Measurements from ENCODE around the gene PCBP2. TPM values are rescaled to one million over a fixed set of nuclear protein-coding genes. Genes with fewer than 3 reads are reported as not detected.

PCBP2 gene
- total and polyA plus RNA-seq, 7 donors, result 333 to 661 (median 403) TPM

DNA sequence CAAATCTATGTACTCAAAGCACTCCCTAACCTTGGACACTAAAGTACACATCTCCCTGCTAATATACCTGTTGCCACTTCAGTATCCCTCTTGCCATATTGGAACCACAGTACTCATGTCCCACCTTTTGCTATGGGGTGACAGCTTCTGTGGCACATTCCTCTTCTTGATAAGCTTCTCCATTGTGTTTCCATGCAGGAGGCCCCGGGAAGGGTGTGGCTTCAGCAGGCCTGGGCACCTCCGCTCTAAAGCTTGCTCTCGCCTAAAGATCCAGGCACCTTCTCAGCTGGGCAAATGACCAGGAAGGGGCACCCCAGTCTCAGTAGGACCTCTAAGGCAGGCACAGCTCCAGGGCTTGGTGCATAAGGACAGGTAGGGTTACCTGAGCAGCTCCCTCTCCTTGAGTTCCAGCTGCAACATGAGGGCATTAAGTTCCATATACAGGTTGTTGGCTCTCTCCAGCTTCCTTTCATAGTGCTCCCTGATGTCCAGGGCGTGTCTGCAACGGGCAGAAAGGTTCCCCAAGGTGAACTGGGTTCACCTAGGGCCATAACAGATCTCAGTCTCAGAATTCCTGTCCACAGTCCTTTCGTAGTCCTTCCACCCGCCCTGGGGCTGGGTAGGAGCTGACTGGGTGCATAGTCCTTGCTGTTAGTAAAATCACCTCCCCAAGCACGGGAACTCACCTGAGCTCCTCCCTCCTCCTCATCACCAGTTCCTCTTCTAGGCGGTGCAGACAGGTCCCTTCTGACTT is 31.5 kb downstream of the PCBP2 start:
- WGBS, 2 donors, result 37 to 69% methylated on average over 9 of the region's 9 CpGs
- H3K36me3 ChIP-seq, result peaks cover 12 to 98% (median 53%) of the 10 kb centered on the region in 4 donors
- intact Hi-C loops (cut with DNase I), result no loop called here
- H3K27ac ChIP-seq, result no peak overlapping the region
- H3K27me3 ChIP-seq, result no peaks in the 10 kb centered on the region
- DNase-seq, result peak; percentile 67
- peak in 1 of 4 donors; percentile 41 for TF ChIP-seq POLR2AphosphoS5 (IDR thresholded peaks at IDR 0.05)
- TF ChIP-seq EP300 (IDR thresholded peaks at IDR 0.05), result no peak
- H3K4me3 ChIP-seq, result no peak overlapping the region
- H3K4me1 ChIP-seq, result peaks cover 0 to 8% (median 1%) of the 10 kb centered on the region in 4 donors
- no peaks in the 10 kb centered on the region for H3K9me3 ChIP-seq

DNA sequence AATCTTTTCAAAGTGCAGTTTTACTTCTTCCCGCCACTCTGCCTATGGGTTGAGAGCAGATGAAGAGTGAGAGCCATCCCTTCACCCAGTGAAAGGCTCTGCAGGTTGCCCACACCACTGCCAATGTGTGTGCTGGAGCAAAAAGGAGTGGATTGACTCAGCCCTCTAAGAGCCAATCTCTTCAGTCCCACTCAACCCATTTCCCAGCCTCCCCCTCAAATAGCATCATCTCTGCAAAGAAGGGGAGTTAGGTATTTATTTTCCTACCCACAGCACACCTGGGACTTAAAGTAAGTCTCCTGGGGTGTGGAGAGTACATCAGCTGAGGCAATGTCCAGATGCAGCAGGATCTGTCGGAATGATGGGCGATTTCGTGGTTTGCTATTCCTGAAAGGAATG is 32.1 kb downstream of the PCBP2 start:
- 90 to 95% methylated on average over 4 of the region's 4 CpGs for WGBS, 2 donors
- Histone ChIP-seq H3K36me3 (peaks cover 9 to 92% (median 49%) of the 10 kb centered on the region in 4 donors), H3K4me3 (no peak overlapping the region), H3K4me1 (peaks cover 0 to 6% (median 0%) of the 10 kb centered on the region in 4 donors), H3K27ac (no peak overlapping the region), H3K27me3 (no peaks in the 10 kb centered on the region), H3K9me3 (no peaks in the 10 kb centered on the region)
- TF ChIP-seq POLR2A (IDR thresholded peaks at IDR 0.05) (no peak), EP300 (IDR thresholded peaks at IDR 0.05) (no peak), CTCF (IDR thresholded peaks at IDR 0.05) (no peak), POLR2AphosphoS5 (IDR thresholded peaks at IDR 0.05) (no peak)
- intact Hi-C loops (cut with DNase I), result no loop called here
- DNase-seq, result peak; percentile 7

DNA sequence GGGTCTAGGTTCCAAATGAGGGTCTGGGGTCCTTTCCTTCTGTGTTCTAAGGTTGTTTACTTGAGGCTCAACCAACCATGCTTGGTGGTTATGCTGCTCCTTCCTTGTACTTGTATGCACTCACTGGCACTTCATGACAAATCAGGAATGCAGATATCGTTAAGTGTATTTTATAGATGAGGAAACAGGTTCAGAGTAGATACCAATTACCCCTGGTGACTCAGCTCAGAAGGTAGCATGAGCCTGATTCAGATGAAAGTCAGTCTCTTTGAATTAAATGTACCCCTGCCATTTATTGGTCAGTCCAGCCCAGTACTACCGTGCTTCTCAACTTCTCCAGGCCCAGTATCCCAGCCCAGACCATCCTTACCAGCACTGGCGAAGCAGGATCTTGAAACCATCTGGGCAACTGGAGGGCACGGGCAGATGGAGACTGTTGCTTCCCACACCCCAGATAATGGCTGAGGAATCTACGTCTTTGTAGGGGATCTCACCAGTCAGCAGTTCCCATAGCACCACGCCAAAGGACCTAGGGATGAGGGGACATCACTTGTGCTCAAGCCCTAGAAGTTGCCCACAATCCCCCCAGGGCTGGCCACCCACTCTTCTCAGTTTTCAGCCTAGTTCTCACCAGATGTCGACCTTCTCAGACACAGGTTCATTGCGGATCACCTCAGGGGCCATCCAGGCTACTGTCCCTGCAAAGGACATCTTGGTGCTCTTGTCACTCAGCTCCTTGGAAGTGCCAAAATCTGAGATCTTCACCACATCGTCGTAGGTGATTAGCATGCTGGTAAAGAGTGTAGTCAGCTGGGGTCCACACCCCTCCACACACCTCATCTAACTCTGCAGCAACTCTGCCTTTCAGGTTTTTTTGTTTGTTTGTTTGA is 33.0 kb downstream of the PCBP2 start:
- Histone ChIP-seq H3K27ac (no peak overlapping the region), H3K9me3 (no peaks in the 10 kb centered on the region), H3K36me3 (peaks cover 3 to 82% (median 41%) of the 10 kb centered on the region in 4 donors), H3K27me3 (no peaks in the 10 kb centered on the region), H3K4me3 (no peak overlapping the region), H3K4me1 (peaks cover 0 to 6% (median 0%) of the 10 kb centered on the region in 4 donors)
- TF ChIP-seq CTCF (IDR thresholded peaks at IDR 0.05) (no peak), POLR2AphosphoS5 (IDR thresholded peaks at IDR 0.05) (peak in 1 of 4 donors; percentile 33)
- WGBS, 2 donors, result 85 to 89% methylated on average over 10 of the region's 10 CpGs
- intact Hi-C loops (cut with DNase I), result no loop called here
- DNase-seq, result peak; percentile 61

DNA sequence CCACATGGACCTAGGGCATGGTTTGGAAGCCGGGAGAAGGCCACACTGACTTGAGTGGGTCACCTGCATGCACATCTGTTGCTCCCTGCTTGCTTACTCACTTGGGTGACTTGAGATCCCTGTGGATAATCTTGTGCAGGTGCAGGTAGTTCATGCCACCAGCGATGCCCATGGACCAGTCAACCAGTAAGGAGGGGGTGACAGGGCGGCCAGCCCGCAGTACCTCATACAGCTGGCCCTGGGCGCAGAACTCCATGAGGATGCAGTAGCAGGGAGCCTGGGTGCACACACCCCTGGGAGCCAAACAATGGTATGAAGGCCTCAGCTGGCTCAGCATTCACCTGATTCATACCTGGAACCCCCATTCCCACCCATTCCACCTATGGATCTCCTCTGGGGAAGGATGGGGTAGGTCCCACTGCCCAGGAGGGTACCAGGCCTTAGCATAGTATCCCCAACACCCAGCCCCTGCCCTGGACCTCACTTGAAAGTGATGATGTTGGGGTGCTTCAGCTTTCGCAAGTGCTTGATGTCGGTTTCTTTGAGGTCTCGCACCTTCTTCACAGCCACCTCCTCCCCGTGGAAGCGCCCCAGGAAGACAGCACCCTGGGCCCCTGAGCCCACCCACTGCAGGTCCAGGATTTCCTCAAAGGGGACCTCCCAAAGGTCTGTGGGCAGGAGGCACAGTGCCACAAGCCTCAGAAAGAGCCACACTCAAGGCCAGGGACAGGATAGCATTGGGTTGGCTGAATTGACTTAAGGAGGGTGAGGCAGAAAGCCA is 34.2 kb downstream of the PCBP2 start:
- intact Hi-C loops (cut with DNase I), result no loop called here
- TF ChIP-seq POLR2A (IDR thresholded peaks at IDR 0.05), result no peak
- no peak for TF ChIP-seq CTCF (IDR thresholded peaks at IDR 0.05)
- TF ChIP-seq POLR2AphosphoS5 (IDR thresholded peaks at IDR 0.05), result peak in 2 of 4 donors; percentile 36 to 41
- TF ChIP-seq EP300 (IDR thresholded peaks at IDR 0.05), result no peak
- WGBS, 2 donors, result 96 to 98% methylated on average over 10 of the region's 10 CpGs
- Histone ChIP-seq H3K4me1 (peaks cover 0 to 6% (median 0%) of the 10 kb centered on the region in 4 donors), H3K4me3 (no peak overlapping the region), H3K27me3 (no peaks in the 10 kb centered on the region), H3K27ac (no peak overlapping the region), H3K9me3 (no peaks in the 10 kb centered on the region), H3K36me3 (peaks cover 0 to 70% (median 32%) of the 10 kb centered on the region in 4 donors)
- DNase-seq, result peak; percentile 62
